HG03039 (cell line): ENCODE data around the gene PRKG2.

Experiments
- ATAC-seq: cut with Tn5 transposase; IDR thresholded peaks from one replicate; pipeline ENCODE4 v1.9.1; 2021; ENCODE audit warnings: mild to moderate bottlenecking, moderate library complexity; ENCODE audit not compliant: unreplicated experiment

PRKG2 gene

GRCh38 chr4:81217779-81218178 is 2.8 kb upstream of the PRKG2 start:
- no peak for ATAC-seq

GRCh38 chr4:81215931-81216330 is 909 bp upstream of the PRKG2 start:
- no peak for ATAC-seq

DNA sequence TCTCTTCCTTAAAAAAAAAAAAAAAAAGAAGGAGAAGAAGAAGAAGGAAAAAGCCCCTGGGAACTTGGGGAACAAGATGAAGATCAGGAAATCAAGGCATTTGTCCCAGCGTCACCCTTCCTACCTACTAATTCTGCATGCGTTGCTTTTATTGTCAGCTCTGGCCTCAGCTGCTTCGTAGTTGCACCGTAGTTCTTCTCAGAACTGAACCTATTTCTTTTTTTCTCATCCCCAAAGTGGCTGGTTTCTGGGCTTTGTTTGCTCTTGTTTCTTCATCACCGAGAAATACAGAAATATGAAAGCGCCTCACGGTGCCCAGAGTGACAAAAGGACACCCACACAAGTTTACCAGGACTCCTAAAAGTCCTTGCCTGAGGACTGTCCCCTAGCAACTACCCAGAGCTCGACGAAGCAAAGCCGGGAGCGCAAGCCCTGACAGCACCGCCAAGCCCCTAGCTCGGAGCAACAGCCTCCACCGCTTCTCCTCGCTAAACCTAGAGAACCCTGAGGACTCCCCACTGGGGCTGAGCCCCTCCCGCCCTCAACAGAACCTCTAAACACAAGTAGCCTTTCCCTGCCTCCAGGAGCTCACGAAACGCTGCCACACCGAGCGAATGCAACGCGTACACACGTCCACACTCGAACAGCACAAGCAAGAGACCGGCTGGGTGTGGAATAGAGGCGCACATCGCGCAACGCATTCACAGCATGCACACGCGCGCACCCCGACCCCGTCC is 710 bp downstream of the PRKG2 start:
- ATAC-seq = no peak

DNA sequence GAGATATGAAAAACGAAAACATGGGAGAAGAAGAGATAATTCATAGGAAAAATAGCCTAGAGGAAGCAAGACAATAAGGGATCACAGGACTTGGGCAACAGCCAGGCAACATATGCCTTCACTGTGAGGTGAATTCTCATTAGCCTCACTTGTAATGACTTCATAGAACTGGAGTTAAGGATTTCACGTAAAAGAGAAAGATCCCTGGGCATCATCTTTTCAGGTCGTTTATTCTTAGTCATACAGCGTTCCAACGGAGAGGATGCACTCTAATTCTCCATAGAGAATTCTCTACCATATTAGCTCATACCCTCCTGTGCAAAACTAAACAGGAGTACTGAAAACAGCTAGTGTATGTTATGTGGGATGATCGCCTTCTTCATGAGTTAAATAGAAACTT is 1.4 kb downstream of the PRKG2 start:
- no peak for ATAC-seq

DNA sequence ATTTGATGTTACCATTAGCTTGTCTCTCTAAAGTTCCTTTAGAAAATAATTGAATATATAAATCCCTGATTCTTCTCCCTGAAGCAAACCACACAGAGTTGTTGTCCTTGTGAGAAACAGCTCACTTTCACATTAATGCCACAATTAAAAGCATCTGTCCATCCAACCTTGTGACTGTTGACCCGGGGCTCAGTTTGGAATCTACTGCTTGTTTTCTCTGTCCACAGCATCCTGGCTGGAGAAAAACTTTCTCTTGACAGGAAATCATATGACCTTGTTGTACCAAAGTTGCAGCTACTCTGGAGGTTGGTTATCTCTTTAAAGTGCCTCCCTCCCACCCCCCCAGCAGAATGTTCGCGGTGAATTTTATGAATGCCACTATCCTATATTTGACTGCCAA is 3.1 kb downstream of the PRKG2 start:
- no peak for ATAC-seq

DNA sequence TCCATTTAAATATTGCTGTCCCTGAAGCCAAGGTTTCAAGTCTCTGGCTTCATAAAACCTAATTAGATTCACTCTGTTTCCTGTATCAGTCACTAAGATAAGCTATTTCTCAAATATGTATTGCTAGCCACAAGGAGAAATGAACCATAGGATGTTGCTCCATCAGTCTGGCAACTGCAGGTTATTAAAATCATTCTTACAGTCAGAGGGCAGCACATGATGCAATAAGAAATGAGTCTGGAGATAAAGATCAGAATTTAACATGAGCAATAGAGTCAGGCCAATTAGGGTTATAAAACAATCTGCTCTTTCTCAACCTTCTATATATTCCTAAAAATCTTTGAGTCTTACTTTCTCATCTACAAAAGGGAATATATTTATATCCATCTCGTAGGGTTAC is 7.2 kb downstream of the PRKG2 start:
- no peak for ATAC-seq

DNA sequence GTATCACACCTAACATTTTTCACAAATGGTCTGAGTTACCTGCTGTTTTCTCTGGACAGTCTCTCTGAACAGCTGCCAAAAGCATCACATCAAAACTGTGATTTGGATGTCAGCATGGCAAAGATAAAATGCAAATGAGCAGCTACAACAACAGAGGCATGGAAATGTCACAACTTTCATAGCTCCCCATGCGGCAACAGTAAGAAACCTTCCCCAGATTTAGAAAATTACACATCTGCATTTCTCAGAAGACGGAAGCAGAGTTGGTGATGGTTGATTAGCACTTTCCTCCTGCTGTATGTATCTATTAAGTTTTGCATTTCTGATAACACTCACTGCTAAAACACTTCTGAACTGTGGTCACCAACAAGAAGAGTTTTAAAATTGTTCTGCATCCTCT is 9.7 kb downstream of the PRKG2 start:
- ATAC-seq = no peak

DNA sequence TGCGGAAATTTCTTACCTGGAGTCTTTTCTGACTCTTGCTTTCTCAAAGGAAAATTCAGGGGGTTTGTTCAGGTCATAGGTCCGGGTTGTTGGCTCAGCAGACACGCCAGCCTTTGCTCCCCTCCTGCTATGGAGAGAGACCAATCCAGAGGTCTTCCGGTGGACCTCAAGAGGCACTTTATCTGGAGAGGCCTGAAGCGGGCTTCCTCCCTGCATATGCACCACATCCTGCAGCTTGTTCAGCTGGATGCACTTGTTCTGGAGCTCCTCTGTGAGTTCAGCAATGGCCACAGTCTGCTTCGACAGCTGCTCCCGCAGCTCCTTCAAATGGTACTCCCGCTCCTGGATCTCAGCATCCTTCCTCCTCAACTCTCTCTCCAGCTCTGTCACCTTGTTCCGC is 10.5 kb downstream of the PRKG2 start:
- no peak for ATAC-seq

GRCh38 chr4:81199831-81200230 is 15.2 kb downstream of the PRKG2 start:
- no peak for ATAC-seq

GRCh38 chr4:81198609-81199008 is 16.4 kb downstream of the PRKG2 start:
- no peak for ATAC-seq

- ATAC-seq = no peak
Measured at GRCh38 chr4:81197864-81198524, 17.0 kb downstream of the PRKG2 start.

DNA sequence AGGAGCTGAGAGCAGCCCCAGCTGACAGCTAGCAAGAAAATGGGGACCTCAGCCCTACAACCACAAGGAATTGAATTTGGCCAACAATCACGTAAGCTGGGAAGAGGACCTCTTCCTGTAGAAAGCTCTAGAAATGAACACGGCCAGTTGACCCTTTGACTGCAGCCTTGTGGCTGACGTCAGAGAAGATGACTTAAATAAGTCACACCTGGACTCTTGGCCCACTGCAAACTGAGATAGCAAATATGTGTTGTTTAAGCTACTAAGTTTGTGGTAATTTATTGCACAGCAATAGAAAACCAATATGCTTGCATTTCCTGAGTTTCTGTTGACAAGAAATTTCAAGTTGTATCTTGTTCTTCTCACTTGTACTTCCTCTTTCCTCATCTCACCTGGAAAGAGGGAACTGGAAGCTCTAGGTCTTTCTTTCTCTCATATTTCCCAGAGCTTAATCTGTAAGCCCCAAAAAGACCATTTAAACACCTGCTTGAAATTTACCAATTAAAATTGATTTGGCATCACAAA is 18.8 kb downstream of the PRKG2 start:
- no peak for ATAC-seq

- ATAC-seq = no peak
Measured at GRCh38 chr4:81195475-81195874, 19.5 kb downstream of the PRKG2 start.

GRCh38 chr4:81194286-81194685 is 20.7 kb downstream of the PRKG2 start:
- no peak for ATAC-seq

DNA sequence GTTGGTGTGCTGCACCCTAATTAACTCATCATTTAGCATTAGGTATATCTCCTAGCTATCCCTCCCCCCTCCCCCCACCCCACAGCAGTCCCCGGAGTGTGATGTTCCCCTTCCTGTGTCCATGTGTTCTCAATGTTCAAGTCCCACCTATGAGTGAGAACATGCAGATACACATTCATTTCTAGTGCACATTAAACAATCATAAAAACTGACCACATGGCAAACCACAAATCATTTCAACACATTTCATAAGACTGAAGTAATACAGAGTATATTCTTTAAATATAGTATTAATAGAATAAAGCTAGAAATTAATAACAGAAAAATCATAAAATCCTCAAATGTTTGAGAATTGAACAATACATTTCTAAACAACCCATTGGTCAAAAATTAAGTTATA is 34.1 kb downstream of the PRKG2 start:
- ATAC-seq = no peak

DNA sequence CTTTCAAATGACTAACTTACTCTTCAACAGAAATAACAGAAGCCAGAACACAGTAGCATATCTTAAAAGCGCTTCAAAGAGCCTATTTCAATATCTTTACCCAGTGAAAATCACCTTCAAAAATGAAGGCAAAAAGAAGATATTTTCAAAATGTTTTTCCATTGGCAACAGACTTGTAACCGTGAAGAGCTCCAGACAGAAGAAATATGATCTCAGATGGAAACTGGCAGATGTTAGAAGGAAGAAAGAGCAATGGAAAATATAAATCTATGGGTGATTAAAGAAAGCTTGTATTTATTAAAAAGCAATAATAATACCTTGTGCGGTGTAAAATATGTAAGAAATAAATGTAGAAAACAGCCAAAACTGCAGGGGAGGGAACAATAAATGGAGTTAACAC is 35.7 kb downstream of the PRKG2 start:
- no peak for ATAC-seq

GRCh38 chr4:81173213-81173612 is 41.8 kb downstream of the PRKG2 start:
- no peak for ATAC-seq

DNA sequence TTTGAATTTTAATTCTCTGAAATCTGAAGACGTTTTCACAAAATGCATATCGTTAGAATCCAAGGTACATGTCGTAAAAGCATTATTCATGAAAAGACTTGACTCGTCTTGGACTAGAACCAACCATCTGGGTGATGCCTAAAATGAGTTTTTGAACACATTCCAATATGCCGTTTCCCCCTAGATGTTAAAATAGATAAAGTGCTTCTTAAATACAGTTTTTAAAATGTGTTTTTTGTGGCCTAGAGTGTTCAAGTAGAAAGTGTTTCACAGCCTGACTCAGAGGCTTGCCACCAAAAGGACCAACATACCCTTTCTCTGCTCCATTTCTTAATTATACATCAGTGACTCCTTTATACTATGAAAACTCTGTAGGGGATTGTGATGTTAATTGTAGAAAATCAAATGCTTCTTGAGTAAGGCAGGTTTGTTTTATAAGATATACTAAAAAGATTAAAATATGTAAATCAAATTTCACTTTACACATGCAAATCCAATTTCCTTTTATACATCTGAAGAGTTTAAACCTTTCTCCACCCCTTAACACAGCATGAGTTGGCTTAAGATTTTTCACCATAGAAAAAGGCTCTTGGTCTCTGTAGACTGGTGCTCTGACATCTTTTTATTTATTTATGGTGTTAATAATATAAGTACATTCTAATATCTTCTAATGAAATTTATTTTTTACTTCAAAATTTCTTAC is 48.4 kb downstream of the PRKG2 start:
- ATAC-seq = no peak

- no peak for ATAC-seq
Measured at GRCh38 chr4:81165861-81166430, 49.1 kb downstream of the PRKG2 start.

GRCh38 chr4:81164623-81165416 is 50.2 kb downstream of the PRKG2 start:
- ATAC-seq = no peak

DNA sequence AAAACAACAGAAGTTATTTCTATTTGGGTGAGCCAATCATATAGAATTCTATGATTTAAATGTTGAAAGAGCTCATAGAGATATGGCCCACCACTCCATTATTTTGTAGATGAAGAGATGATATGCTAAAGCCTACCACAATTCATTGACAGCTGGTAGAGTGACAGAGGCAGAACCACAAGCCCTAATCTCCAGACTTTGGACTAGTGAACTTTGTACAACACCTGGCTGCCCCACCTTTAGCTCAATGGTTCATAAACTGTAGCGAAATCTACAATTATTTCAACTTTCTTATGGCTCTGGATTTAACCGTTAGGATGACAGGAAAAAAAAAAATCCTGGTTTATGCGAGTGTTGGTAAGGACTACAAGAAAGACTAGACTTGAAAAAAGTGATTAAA is 50.9 kb downstream of the PRKG2 start:
- ATAC-seq = no peak
